A549 (cell line): Measurements from ENCODE around the gene OPA3.

Experiments
- CHD2 ChIP-seq: fragments of 150-350 bp; IDR thresholded peaks from 2 replicates; pipeline ENCODE4 v1.6.1; 2014; ENCODE audit warnings: low read length; ENCODE audit not compliant: partially characterized antibody
- EP300 ChIP-seq, 2 experiments: fragments of >200 bp; sonication (Bioruptor Twin); formaldehyde crosslinking; IDR thresholded peaks; 2 replicates in 1 of 2; 3 replicates in 1 of 2; pipeline ENCODE4 v1.6.1; 2016 to 2017
- NR3C1 ChIP-seq: fragments of >200 bp; sonication (Bioruptor Twin); formaldehyde crosslinking; IDR thresholded peaks from 3 replicates; pipeline ENCODE4 v1.6.1; 2017
- POLR2A ChIP-seq: IDR thresholded peaks from 2 replicates; pipeline ENCODE4 v1.6.1; 2012; ENCODE audit warnings: mild to moderate bottlenecking, low read length
- ZNF302 ChIP-seq: fragments of 250-450 bp; sonication (Bioruptor Pico); IDR thresholded peaks from 2 replicates; pipeline ENCODE4 v1.9.0; 2021; ENCODE audit warnings: inconsistent platforms, mild to moderate bottlenecking, moderate library complexity
- TF ChIP-seq, protein P1 (sequence below): fragments of >200 bp; sonication (Bioruptor Twin); formaldehyde crosslinking; IDR thresholded peaks from 3 replicates; pipeline ENCODE4 v1.5.1; 2016

DNA sequence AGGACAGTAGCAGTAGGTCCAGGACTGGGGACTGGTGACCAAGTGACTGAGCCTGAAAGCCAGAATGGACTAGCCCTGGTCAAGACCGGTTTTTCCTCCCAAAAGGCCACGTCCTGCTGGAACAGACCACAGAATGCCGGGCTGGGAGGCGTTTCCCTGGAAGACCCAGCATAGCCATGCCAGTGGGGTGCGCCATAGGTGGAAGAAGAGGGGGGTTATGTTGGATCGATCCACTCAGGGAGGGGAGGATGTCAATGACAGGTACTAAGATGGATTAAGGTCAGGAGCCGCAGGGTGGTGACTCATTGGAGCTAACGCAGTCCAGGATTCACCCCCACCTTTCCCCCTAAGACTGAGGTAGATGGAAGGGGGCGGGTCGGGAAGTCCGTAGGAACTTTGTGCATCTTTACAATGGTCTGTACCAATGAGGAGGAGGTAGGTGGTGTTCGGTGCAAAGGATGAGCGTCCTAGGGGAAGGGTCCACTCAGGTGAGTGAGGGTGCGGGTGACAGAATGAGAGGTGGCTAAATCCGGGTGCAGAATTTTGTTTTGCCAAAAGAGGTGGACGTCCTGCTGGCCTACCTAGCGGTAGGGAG is 56.4 kb downstream of the OPA3 start:
- TF ChIP-seq EP300 (IDR thresholded peaks at IDR 0.05): no peak
- no peak for TF ChIP-seq NR3C1
- no peak for TF ChIP-seq POLR2A
- no peak for TF ChIP-seq ZNF302 (CRISPR knock-in tag)
- TF ChIP-seq, protein P1, sequence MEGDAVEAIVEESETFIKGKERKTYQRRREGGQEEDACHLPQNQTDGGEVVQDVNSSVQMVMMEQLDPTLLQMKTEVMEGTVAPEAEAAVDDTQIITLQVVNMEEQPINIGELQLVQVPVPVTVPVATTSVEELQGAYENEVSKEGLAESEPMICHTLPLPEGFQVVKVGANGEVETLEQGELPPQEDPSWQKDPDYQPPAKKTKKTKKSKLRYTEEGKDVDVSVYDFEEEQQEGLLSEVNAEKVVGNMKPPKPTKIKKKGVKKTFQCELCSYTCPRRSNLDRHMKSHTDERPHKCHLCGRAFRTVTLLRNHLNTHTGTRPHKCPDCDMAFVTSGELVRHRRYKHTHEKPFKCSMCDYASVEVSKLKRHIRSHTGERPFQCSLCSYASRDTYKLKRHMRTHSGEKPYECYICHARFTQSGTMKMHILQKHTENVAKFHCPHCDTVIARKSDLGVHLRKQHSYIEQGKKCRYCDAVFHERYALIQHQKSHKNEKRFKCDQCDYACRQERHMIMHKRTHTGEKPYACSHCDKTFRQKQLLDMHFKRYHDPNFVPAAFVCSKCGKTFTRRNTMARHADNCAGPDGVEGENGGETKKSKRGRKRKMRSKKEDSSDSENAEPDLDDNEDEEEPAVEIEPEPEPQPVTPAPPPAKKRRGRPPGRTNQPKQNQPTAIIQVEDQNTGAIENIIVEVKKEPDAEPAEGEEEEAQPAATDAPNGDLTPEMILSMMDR: no peak
- TF ChIP-seq CHD2: no peak
